ENCODE measurements around the gene OPRD1. TPM values are rescaled to one million over a fixed set of nuclear protein-coding genes. Genes with fewer than 3 reads are reported as not detected.

OPRD1 gene
- total RNA-seq, 1 donor from 2014 or later: not detected

DNA sequence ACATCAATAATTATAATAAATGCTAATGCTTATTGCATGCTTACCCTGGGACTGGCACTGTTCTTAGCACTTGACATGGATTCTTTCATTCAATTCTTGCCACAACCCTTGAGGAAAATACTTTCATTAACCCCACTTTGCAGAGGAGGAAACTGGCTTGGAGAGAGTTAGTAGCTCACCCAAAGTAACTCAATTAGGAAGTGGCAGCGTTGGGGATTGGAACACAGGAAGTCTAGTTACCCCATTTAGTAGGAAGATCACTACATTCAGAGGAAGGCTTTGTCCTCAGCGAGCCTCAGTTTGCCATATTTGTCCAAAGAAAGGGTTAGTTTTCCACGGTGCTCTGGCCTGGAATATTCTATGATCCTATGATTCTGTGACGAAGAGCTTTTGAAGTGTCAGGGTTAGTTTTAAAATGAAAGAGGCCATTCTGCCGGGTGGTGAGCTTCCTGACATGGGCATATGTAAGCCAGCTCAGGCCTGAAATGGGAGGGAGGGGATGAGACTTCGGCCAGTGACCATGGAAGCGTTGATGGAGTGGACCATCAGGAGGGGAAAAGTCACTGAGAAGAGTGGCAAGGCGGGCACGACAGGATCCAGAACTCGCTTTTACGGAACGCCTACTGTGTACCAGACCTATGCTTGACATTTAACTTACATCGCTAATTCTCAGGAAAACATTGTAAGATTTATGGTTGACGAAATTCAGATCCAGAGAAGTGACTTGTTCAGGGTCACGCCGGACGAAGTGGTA, 74.2 kb downstream of the OPRD1 start:
- no peak for DNase-seq
- peaks cover 36% of the 10 kb centered on the region for H3K4me1 ChIP-seq
- intact Hi-C loops (cut with DNase I): no loop called here
- no peak for TF ChIP-seq CTCF (IDR thresholded peaks at IDR 0.05)
- H3K4me3 ChIP-seq: peak overlapping the region; percentile 96
- ATAC-seq: no peak
- H3K9me3 ChIP-seq: no peaks in the 10 kb centered on the region
- H3K27me3 ChIP-seq: no peaks in the 10 kb centered on the region
- no peaks in the 10 kb centered on the region for H3K36me3 ChIP-seq
- H3K27ac ChIP-seq: peak overlapping the region; percentile 77

- Histone ChIP-seq H3K27ac (peak overlapping the region; percentile 77), H3K4me1 (peaks cover 36% of the 10 kb centered on the region), H3K4me3 (peak overlapping the region; percentile 96), H3K36me3 (no peaks in the 10 kb centered on the region), H3K9me3 (no peaks in the 10 kb centered on the region), H3K27me3 (no peaks in the 10 kb centered on the region)
- no peak for TF ChIP-seq CTCF (IDR thresholded peaks at IDR 0.05)
- ATAC-seq (peak; percentile 87), DNase-seq (peak; percentile 96)
- intact Hi-C loops (cut with DNase I): no loop called here
Measured at GRCh38 chr1:28886731-28887418, 74.9 kb downstream of the OPRD1 start.

DNA sequence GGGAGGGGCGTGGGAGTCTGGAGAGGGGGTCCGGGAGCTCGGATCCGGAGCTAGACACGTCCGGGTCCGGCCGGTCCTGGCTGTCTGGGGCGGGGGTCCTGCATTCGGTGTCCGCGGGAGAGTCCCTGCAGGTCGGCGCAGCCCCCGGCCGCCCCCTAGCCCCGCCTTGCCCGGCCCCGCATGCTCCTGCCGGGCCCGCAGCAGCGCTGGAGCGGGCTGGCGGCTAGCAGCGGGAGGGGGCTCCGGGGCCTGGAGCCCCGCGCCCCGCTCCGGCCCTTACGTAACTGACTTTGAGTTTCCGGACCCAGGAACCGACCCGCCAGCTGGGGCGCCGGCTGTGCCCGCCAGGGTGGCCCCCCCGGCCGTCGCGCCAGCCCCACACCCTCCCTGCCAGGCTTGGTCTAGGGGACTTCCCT, 75.5 kb downstream of the OPRD1 start:
- peaks cover 36% of the 10 kb centered on the region for H3K4me1 ChIP-seq
- DNase-seq (peak; percentile 80), ATAC-seq (peak; percentile 33)
- H3K9me3 ChIP-seq: no peaks in the 10 kb centered on the region
- intact Hi-C loops (cut with DNase I): no loop called here
- peak overlapping the region; percentile 77 for H3K27ac ChIP-seq
- H3K4me3 ChIP-seq: peak overlapping the region; percentile 96
- H3K36me3 ChIP-seq: no peaks in the 10 kb centered on the region
- H3K27me3 ChIP-seq: no peaks in the 10 kb centered on the region
- no peak for TF ChIP-seq CTCF (IDR thresholded peaks at IDR 0.05)

- H3K4me1 ChIP-seq: peaks cover 36% of the 10 kb centered on the region
- H3K36me3 ChIP-seq: no peaks in the 10 kb centered on the region
- H3K4me3 ChIP-seq: peak overlapping the region; percentile 96
- TF ChIP-seq CTCF (IDR thresholded peaks at IDR 0.05): no peak
- H3K9me3 ChIP-seq: no peaks in the 10 kb centered on the region
- peak overlapping the region; percentile 77 for H3K27ac ChIP-seq
- H3K27me3 ChIP-seq: no peaks in the 10 kb centered on the region
- intact Hi-C loops (cut with DNase I): no loop called here
- peak; percentile 11 for ATAC-seq
- peak; percentile 72 for DNase-seq
Measured at GRCh38 chr1:28887835-28888682, 76.1 kb downstream of the OPRD1 start.

DNA sequence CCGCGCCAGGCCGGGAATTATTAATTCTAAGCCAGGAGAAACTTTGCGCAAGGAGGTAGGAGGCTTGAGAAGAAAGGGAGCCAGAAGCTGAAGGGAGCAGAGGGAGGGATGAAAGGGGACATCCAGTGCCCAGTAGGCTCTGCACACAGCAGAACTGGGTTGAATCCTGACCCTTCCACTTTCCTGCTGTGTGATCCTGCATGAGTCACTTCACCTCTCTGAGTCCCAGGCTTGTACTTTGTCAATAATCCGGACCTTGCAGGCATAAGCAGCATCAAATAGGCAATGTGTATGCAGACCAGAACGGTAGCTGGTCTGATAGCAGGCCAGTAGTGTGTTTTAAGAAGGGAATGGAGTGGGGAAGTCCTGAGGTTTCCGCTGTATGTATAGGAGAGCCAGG, 76.9 kb downstream of the OPRD1 start:
- intact Hi-C loops (cut with DNase I): no loop called here
- no peak overlapping the region for H3K4me3 ChIP-seq
- H3K36me3 ChIP-seq: peaks cover 2% of the 10 kb centered on the region
- TF ChIP-seq CTCF (IDR thresholded peaks at IDR 0.05): no peak
- no peaks in the 10 kb centered on the region for H3K9me3 ChIP-seq
- no peaks in the 10 kb centered on the region for H3K27me3 ChIP-seq
- DNase-seq (no peak), ATAC-seq (no peak)
- no peak overlapping the region for H3K27ac ChIP-seq
- H3K4me1 ChIP-seq: peaks cover 35% of the 10 kb centered on the region
